ENCODE data around the gene TRABD2A. TPM values are rescaled to one million over a fixed set of nuclear protein-coding genes. Genes with fewer than 3 reads are reported as not detected.

TRABD2A gene
- total and polyA plus RNA-seq, 9 of the 15 experiments (the other 6 are each of a cell fraction or from before 2014, with no cell fraction given), result 0.07 to 0.45 (median 0.25) TPM

DNA sequence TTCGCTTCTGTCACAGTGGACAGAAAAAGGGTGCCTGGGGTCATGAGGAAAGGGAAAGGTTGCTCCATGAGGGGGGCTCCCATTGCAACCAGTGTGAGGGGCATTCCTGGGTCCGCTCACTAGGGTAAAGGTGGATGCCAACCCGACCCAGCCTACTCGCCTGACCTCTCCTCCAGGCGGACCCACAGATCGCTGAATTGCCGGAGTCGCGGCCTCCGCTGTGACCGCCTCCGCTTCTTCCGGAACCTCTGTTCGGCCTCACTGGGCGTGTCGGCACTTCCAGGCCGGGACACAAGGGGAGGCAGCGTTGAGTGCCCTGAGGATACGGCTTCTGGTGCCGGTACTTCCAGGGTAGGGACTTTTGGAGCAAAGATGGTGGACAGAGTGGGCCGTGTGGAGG, 57.1 kb downstream of the TRABD2A start:
- FAIRE-seq (no peak), ATAC-seq (peak; percentile 65), DNase-seq (ENCODE audit: extremely low read depth in 1 of 4, low spot score in 3 of 4) (peak in 1 of 4 experiments; percentile 7)
- no peak overlapping the region for H3K4me3 ChIP-seq
- H3K4me2 ChIP-seq (ENCODE audit: insufficient read depth, low read length), result no peak overlapping the region
- no peaks in the 10 kb centered on the region for H3K9me3 ChIP-seq (replicated peaks; ENCODE audit: control insufficient read depth, insufficient read depth, low read depth, low read length)
- in situ Hi-C loops (cut with MboI) (no loop called here), intact Hi-C loops (cut with micrococcal nuclease) (no loop called here)
- H3K9me1 ChIP-seq (ENCODE audit: control insufficient read depth, insufficient read depth, low read length), result no peaks in the 10 kb centered on the region
- POLR2A ChIA-PET, result no interaction called here
- no peaks in the 10 kb centered on the region for H3K36me3 ChIP-seq (ENCODE audit: control insufficient read depth, insufficient read depth, low read length)
- no peak overlapping the region for H2AFZ ChIP-seq (ENCODE audit: low read depth, low read length)
- no peak overlapping the region for H3K27ac ChIP-seq (ENCODE audit: extremely low read depth, low read depth, low read length)
- H3K27me3 ChIP-seq (ENCODE audit: control insufficient read depth in 2 of 2, insufficient read depth in 2 of 2, low read length in 2 of 2), result peaks cover 2 to 29% of the 10 kb centered on the region in 2 experiments; a peak in 4 of 5 replicates
- peak overlapping the region in 1 of 2 experiments; percentile 21; a peak in 1 of 4 replicates for H3K9ac ChIP-seq (ENCODE audit: insufficient read depth in 1 of 2, low read depth in 2 of 2, low read length in 2 of 2)
- H3K79me2 ChIP-seq (ENCODE audit: control insufficient read depth, insufficient read depth, low read length), result no peaks in the 10 kb centered on the region
- peaks cover 0 to 3% of the 10 kb centered on the region in 2 experiments; a peak in 1 of 5 replicates for H3K4me1 ChIP-seq (replicated peaks in 1 of 2; ENCODE audit: control insufficient read depth in 2 of 2, insufficient read depth in 2 of 2, low read length in 2 of 2)
- BruUV-seq (replicated peaks), result no TSS peak
- CTCF ChIA-PET (ENCODE audit: low intra/inter-chr PET ratio), result no interaction called here
- no peaks in the 10 kb centered on the region for H4K20me1 ChIP-seq (replicated peaks; ENCODE audit: control insufficient read depth, insufficient read depth, low read length)
- TF ChIP-seq GABPA (tag; conservative IDR thresholded peaks at IDR 0.05; ENCODE audit: low read depth) (peak; percentile 64), SMARCA4 (IDR thresholded peaks at IDR 0.05) (no peak)
- TF ChIP-seq, protein P1, sequence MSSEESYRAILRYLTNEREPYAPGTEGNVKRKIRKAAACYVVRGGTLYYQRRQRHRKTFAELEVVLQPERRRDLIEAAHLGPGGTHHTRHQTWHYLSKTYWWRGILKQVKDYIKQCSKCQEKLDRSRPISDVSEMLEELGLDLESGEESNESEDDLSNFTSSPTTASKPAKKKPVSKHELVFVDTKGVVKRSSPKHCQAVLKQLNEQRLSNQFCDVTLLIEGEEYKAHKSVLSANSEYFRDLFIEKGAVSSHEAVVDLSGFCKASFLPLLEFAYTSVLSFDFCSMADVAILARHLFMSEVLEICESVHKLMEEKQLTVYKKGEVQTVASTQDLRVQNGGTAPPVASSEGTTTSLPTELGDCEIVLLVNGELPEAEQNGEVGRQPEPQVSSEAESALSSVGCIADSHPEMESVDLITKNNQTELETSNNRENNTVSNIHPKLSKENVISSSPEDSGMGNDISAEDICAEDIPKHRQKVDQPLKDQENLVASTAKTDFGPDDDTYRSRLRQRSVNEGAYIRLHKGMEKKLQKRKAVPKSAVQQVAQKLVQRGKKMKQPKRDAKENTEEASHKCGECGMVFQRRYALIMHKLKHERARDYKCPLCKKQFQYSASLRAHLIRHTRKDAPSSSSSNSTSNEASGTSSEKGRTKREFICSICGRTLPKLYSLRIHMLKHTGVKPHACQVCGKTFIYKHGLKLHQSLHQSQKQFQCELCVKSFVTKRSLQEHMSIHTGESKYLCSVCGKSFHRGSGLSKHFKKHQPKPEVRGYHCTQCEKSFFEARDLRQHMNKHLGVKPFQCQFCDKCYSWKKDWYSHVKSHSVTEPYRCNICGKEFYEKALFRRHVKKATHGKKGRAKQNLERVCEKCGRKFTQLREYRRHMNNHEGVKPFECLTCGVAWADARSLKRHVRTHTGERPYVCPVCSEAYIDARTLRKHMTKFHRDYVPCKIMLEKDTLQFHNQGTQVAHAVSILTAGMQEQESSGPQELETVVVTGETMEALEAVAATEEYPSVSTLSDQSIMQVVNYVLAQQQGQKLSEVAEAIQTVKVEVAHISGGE (CRISPR knock-in tag; IDR thresholded peaks at IDR 0.05), result peak in 1 of 3 experiments; percentile 92; a peak in 2 of 6 replicates
- TF ChIP-seq, protein P2, sequence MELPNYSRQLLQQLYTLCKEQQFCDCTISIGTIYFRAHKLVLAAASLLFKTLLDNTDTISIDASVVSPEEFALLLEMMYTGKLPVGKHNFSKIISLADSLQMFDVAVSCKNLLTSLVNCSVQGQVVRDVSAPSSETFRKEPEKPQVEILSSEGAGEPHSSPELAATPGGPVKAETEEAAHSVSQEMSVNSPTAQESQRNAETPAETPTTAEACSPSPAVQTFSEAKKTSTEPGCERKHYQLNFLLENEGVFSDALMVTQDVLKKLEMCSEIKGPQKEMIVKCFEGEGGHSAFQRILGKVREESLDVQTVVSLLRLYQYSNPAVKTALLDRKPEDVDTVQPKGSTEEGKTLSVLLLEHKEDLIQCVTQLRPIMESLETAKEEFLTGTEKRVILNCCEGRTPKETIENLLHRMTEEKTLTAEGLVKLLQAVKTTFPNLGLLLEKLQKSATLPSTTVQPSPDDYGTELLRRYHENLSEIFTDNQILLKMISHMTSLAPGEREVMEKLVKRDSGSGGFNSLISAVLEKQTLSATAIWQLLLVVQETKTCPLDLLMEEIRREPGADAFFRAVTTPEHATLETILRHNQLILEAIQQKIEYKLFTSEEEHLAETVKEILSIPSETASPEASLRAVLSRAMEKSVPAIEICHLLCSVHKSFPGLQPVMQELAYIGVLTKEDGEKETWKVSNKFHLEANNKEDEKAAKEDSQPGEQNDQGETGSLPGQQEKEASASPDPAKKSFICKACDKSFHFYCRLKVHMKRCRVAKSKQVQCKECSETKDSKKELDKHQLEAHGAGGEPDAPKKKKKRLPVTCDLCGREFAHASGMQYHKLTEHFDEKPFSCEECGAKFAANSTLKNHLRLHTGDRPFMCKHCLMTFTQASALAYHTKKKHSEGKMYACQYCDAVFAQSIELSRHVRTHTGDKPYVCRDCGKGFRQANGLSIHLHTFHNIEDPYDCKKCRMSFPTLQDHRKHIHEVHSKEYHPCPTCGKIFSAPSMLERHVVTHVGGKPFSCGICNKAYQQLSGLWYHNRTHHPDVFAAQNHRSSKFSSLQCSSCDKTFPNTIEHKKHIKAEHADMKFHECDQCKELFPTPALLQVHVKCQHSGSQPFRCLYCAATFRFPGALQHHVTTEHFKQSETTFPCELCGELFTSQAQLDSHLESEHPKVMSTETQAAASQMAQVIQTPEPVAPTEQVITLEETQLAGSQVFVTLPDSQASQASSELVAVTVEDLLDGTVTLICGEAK (IDR thresholded peaks at IDR 0.05), result 0 out of 2 replicates have a peak, but pooled peaks have one; percentile 17
- TF ChIP-seq, protein P2 (CRISPR knock-in tag; IDR thresholded peaks at IDR 0.05), result no peak
- 14% methylated on average over 21 of the region's 21 CpGs for WGBS (ENCODE audit: insufficient coverage, low coverage, missing lambda C conversion rate)
